GM18861 (cell line): ENCODE measurements around the gene SND1.

Experiments used
- ATAC-seq: cut with Tn5 transposase; IDR thresholded peaks from one replicate; pipeline ENCODE4 v1.9.1; 2021; ENCODE audit not compliant: unreplicated experiment

The SND1 gene

GRCh38 chr7:127682140-127682539, 30.1 kb downstream of the SND1 start:
- ATAC-seq: no peak

- ATAC-seq: peak; percentile 90
Measured at GRCh38 chr7:127683776-127684681, 32.0 kb downstream of the SND1 start.

DNA sequence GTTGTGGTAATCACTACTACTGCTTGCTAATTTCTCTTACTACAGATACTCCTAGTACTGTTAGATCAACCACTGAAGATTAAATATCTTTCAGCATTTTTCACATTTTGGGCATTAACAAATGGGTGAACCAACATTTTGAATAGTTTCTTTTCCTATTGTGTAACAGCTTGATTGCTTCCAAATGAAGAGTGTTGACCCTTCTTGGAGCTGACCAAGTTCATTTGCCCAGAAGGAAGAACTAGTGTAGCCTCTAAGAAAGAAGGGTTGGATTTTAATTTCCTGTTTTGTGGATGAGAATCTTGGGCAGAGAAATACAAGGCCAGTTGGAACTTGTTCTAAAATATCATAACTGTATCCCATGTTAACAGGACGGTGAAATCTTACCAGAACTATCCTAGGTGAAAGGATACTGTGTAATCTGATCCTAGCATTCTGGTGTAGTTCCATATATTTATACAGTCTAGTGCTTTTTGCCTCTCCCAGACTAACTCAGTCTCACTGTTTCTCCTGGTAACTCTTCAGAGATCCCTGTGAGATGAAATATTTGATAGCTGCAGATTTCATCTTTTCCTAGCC, 37.3 kb downstream of the SND1 start:
- ATAC-seq: no peak

DNA sequence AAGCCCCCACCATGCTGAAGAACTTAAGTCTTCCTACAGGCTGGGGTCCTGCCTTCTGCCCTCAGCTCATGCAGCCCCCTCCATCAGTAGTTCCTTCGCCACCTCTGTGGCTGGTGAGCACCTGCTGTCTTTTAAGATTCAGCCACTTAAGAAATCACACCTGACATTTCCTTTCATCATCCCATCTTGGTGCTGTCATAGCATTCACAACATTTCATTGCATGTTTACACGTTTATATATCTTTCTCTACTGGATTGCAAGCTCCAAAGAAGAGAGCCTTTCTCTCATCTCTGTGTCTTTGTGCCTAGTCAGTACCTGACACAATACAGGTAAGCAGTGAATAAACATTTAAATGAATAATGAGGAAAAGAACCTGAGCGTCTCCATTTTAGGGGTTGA, 38.3 kb downstream of the SND1 start:
- no peak for ATAC-seq

DNA sequence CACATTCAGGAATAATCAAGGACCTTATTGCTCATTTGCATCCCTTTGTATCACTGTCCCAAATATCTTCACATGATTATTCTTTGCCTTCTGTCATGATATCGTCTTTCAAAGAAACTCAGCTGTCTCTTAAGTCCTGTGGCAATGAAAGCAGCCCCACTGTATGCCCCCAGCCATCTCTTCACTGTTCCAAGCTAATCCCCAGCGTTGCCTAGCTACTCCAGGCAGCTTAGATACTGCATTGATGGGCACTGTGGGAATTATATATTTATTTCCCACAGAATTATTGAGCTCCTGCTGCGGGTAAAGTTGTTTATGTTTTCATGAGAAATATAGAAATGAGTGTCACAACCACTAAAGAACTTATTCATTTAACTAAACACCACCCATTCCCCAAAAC, 38.8 kb downstream of the SND1 start:
- ATAC-seq: no peak

- ATAC-seq: no peak
Measured at GRCh38 chr7:127692200-127692599, 40.2 kb downstream of the SND1 start.

DNA sequence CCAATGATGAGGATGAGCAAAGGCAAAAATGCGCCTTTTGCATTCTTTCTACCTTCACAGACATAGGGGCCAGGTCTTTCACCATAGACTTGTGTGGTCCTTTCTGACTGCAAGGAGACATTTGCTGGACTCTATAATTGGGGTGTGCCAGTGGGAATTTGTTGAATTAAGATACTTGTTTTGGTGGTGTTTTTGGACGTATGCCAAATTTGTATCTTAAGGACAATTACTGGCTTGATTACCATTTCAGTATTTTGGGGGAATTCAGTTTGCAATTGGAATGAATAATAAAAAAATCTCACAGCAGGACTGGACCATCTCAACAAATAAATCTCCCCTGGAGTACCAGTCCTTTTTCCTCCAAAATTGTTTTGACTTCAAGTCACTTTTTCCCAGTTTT, 47.9 kb downstream of the SND1 start:
- no peak for ATAC-seq

DNA sequence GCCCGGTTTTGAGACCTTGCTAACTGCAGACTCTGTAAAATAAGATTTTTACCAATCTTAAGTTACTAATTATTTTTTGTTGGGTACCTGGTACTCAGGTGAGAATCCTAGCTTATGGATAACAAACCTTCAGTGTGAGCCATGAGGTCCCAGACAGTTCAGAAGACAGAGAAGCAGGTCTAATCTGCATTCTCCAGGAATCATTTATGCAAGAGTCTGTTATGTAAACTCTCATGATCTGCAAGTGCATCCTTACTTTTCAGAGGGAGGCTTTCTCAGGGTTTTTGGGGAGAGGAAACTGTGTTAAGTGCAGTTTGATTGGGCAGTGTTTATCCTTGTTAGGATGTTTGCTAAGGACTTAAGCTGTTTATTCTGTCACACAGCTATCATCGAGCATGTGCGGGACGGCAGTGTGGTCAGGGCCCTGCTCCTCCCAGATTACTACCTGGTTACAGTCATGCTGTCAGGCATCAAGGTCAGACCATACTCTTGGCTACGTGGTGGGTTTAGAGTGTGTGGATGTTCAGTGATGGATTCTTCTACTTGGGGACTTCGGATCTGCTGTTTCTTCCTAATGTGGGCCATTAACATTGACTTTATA, 50.2 kb downstream of the SND1 start:
- no peak for ATAC-seq

DNA sequence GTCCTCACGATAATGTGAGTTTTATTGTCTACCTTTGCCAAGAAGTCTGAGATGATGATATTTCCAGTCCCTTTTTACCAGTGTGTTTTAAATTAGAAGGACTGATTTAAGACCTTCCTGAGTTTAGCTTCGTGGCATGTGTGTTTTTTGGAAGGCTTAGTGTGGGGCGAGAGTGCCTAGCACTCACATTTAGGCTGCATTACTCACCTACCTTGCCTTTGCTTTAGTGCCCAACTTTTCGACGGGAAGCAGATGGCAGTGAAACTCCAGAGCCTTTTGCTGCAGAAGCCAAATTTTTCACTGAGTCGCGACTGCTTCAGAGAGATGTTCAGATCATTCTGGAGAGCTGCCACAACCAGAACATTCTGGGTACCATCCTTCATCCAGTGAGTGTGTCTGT, 50.9 kb downstream of the SND1 start:
- ATAC-seq: no peak

- ATAC-seq: no peak
Measured at GRCh38 chr7:127704211-127704610, 52.2 kb downstream of the SND1 start.

GRCh38 chr7:127705461-127705959, 53.5 kb downstream of the SND1 start:
- ATAC-seq: no peak

DNA sequence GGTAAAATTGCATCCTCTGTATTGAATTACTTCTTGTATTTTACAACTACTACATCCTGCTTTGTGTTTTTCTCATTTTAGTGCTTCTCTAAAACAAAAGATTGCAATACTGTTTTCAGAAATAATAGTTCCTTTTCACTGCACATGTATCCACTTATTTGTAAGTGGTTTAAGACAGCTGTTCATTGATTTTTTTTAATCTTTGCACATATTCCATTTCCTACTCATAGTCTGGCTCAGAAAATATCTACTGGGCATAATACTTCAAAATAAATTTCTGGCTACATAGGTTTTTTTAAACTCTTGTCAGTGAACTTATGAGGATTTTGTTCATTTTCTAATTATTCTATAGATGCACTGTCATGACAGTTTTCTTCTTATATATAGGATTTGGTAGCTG, 54.8 kb downstream of the SND1 start:
- ATAC-seq: no peak

GRCh38 chr7:127708201-127708600, 56.2 kb downstream of the SND1 start:
- ATAC-seq: no peak

DNA sequence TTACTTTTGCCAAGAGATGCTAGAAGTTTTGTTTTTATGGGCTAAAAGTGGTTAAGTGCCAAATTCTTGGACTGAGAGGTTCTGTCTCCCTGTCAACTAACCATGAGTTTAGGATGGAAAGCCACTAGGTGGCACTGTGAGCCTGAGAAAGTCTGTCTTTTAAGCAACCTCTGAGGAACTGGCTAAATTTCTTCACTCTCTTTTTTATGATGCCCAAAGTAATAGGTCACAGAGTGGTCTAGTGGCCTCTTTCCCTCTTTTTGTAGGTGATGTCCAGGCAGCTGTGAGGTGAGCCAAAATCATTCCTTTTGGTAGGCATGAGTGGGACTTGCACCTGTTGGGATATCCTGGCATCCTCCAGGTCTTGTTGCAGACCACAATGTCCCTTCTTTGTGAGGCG, 56.8 kb downstream of the SND1 start:
- ATAC-seq: peak; percentile 65

GRCh38 chr7:127710635-127711034, 58.6 kb downstream of the SND1 start:
- ATAC-seq: no peak

- no peak for ATAC-seq
Measured at GRCh38 chr7:127711872-127712271, 59.9 kb downstream of the SND1 start.

GRCh38 chr7:127713006-127713405, 61.0 kb downstream of the SND1 start:
- ATAC-seq: no peak

- no peak for ATAC-seq
Measured at GRCh38 chr7:127713758-127714157, 61.8 kb downstream of the SND1 start.

- ATAC-seq: no peak
Measured at GRCh38 chr7:127715272-127715671, 63.3 kb downstream of the SND1 start.

DNA sequence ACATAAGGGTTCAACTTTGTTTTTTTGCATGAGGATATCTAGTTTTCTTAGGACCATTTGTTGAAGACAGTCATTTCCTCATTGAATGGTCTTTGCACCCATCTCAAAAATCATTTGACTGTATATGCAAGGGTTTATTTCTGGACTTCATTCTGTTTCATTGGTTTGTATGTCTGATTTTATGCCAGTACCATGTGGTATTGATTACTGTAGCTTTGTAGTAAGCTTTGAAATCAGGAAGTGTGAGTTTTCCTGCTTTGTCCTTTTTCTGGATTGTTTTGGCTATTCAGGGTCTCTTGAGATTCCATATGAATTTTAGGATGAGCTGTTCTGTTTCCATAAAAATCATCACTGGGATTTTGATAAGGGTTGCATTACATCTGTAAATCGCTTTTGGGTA, 63.9 kb downstream of the SND1 start:
- ATAC-seq: no peak

- no peak for ATAC-seq
Measured at GRCh38 chr7:127717502-127718339, 65.7 kb downstream of the SND1 start.
